Caco-2 (cell line): ENCODE data around the gene TACR1. TPM values are rescaled to one million over a fixed set of nuclear protein-coding genes. Genes with fewer than 3 reads are reported as not detected.

Source experiments
- BruUV-seq: library from RNA; stranded (reverse); fragments of 400-500 nt; replicated peaks from 2 replicates; lab custom pipeline; 2021; lab: Mats Ljungman, UMichigan
- CTCF ChIA-PET: fragments of 300-600 bp; sonication (Branson Sonifier 250); formaldehyde crosslinking; loops from one replicate; lab custom pipeline; 2022; ENCODE audit warnings: antibody characterized with exemption; lab: Charles Lee
- POLR2A ChIA-PET: fragments of 300-600 bp; sonication (Branson Sonifier 250); formaldehyde crosslinking; loops from one replicate; lab custom pipeline; 2022; ENCODE audit warnings: antibody characterized with exemption; lab: Charles Lee
- DNase-seq, 2 experiments: peaks; one replicate each; pipeline versions ENCODE4 v3.0.0 to v3.0.0-alpha.2; 2020 to 2022
- H3K27me3 ChIP-seq: replicated peaks from 2 replicates; pipeline ENCODE4 v1.6.0; 2011; ENCODE audit warnings: low read length; ENCODE audit not compliant: control insufficient read depth, insufficient read depth
- H3K36me3 ChIP-seq: 2 replicates; pipeline ENCODE4 v1.5.1; 2011; ENCODE audit warnings: low read length; ENCODE audit not compliant: control insufficient read depth, insufficient read depth
- H3K4me1 ChIP-seq: fragments of 250-450 bp; sonication (Bioruptor Pico); 2 replicates; pipeline ENCODE4 v1.5.1; 2020; ENCODE audit warnings: mild to moderate bottlenecking
- H3K4me3 ChIP-seq: 2 replicates; pipeline ENCODE4 v1.5.1; 2011; ENCODE audit warnings: low read depth, mild to moderate bottlenecking, control low read depth, low read length
- H3K9me3 ChIP-seq: fragments of 250-450 bp; sonication (Bioruptor Pico); 2 replicates; pipeline ENCODE4 v1.5.1; 2020; ENCODE audit warnings: mild to moderate bottlenecking, moderate library complexity
- H3K27ac Mint-ChIP-seq: one replicate; pipeline ENCODE4 v1.8.0; 2022; ENCODE audit warnings: mixed read lengths; ENCODE audit not compliant: unreplicated experiment
- H3K27me3 Mint-ChIP-seq: one replicate; pipeline ENCODE4 v1.8.0; 2022; ENCODE audit warnings: mixed read lengths; ENCODE audit not compliant: insufficient read depth, unreplicated experiment
- H3K36me3 Mint-ChIP-seq: one replicate; pipeline ENCODE4 v1.8.0; 2022; ENCODE audit warnings: mild to moderate bottlenecking, mixed read lengths; ENCODE audit not compliant: insufficient read depth, unreplicated experiment
- H3K4me1 Mint-ChIP-seq: one replicate; pipeline ENCODE4 v1.8.0; 2022; ENCODE audit warnings: low read depth, mixed read lengths; ENCODE audit not compliant: unreplicated experiment
- H3K4me3 Mint-ChIP-seq: one replicate; pipeline ENCODE4 v1.8.0; 2022; ENCODE audit warnings: mild to moderate bottlenecking, moderate library complexity, mixed read lengths; ENCODE audit not compliant: unreplicated experiment
- H3K9me3 Mint-ChIP-seq: one replicate; pipeline ENCODE4 v1.8.0; 2022; ENCODE audit warnings: mixed read lengths; ENCODE audit not compliant: unreplicated experiment
- intact Hi-C: fragments of 100-400 bp; cut with micrococcal nuclease; formaldehyde crosslinking; loops from one replicate; pipeline ENCODE4 v1.10.0; 2022; ENCODE audit not compliant: unreplicated experiment
- total RNA-seq: library from RNA; stranded (reverse); gene quantifications from 2 replicates; pipeline ENCODE4 v1.2.3, GENCODE V29; 2022
- TF ChIP-seq, protein P1 (sequence below), 2 experiments: fragments of 200-600 bp in 1 of 2; IDR thresholded peaks; 1 replicate in 1 of 2; 2 replicates in 1 of 2; pipeline versions ENCODE4 v1.5.1 to v1.8.0; 2011 to 2022; ENCODE audit warnings: antibody characterized with exemption in 1 of 2, control low read depth in 1 of 2, inconsistent platforms in 1 of 2, low read depth in 1 of 2, low read length in 1 of 2, mild to moderate bottlenecking in 1 of 2, moderate library complexity in 1 of 2; ENCODE audit not compliant: insufficient read depth in 1 of 2, severe bottlenecking in 1 of 2, unreplicated experiment in 1 of 2

Gene TACR1
- total RNA-seq, 1 experiment from 2014 or later, result 0.07 TPM

DNA sequence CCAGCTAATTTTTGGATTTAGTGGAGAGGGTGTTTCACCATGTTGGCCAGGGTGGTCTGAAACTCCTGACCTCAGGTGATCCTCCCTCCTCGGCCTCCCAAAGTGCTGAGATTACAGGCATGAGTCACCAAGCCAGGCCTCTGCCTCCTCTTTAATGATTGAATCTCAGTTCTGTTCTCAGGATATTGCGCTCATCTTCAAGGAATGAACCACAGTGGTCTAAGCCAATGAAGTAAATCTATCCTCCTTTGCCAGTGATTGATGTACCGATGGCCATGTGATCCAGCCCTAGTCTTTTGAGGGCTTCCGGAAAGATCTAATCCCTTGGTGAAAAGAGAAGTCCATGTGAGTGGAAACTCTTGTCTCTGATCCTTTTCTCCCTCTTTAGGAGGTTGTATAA is 192.3 kb downstream of the TACR1 start:
- Mint-ChIP-seq H3K27ac (no peak overlapping the region), H3K4me1 (peaks cover 8% of the 10 kb centered on the region), H3K9me3 (no peaks in the 10 kb centered on the region), H3K36me3 (no peaks in the 10 kb centered on the region), H3K27me3 (no peaks in the 10 kb centered on the region), H3K4me3 (no peak overlapping the region)
- TF ChIP-seq, protein P1, sequence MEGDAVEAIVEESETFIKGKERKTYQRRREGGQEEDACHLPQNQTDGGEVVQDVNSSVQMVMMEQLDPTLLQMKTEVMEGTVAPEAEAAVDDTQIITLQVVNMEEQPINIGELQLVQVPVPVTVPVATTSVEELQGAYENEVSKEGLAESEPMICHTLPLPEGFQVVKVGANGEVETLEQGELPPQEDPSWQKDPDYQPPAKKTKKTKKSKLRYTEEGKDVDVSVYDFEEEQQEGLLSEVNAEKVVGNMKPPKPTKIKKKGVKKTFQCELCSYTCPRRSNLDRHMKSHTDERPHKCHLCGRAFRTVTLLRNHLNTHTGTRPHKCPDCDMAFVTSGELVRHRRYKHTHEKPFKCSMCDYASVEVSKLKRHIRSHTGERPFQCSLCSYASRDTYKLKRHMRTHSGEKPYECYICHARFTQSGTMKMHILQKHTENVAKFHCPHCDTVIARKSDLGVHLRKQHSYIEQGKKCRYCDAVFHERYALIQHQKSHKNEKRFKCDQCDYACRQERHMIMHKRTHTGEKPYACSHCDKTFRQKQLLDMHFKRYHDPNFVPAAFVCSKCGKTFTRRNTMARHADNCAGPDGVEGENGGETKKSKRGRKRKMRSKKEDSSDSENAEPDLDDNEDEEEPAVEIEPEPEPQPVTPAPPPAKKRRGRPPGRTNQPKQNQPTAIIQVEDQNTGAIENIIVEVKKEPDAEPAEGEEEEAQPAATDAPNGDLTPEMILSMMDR (IDR thresholded peaks at IDR 0.05; ENCODE audit: insufficient read depth in 1 of 2, low read depth in 1 of 2, low read length in 1 of 2, severe bottlenecking in 1 of 2, unreplicated experiment in 1 of 2), result no peak
- Histone ChIP-seq H3K9me3 (no peaks in the 10 kb centered on the region), H3K4me3 (no peak overlapping the region), H3K4me1 (peaks cover 23% of the 10 kb centered on the region), H3K36me3 (peaks cover 1% of the 10 kb centered on the region; the same call in 1 of the 2 replicates), H3K27me3 (no peaks in the 10 kb centered on the region)
- intact Hi-C loops, result loop anchor here (5.0 kb wide), 1 partner anchor 90 kb away; no protein-coding TSS in a partner anchor
- DNase-seq, result no peak
- POLR2A ChIA-PET, result no interaction called here
- BruUV-seq, result no TSS peak
- CTCF ChIA-PET, result no interaction called here

DNA sequence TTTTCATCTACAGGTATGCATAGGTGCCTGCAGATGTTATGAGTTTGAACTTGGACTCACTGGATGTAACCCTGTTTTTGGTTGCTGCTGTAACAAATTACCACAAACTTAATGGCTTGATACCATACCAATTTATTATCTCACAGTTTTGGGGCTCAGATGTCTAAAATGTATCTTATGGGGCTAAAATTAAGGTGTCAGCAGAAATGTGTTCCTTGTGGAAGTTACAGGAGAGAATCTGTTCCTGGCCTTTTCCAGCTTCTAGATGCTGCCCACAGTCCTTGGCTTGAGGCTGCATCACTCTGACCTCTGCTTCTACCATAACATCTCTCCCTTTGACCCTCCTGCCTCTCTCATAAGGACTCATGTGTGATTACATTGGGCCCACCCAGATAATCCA is 193.3 kb downstream of the TACR1 start:
- no peak overlapping the region for H3K27ac Mint-ChIP-seq
- no peaks in the 10 kb centered on the region for H3K36me3 Mint-ChIP-seq
- Histone ChIP-seq H3K27me3 (no peaks in the 10 kb centered on the region), H3K4me3 (no peak overlapping the region), H3K36me3 (peaks cover 1% of the 10 kb centered on the region; the same call in 1 of the 2 replicates), H3K4me1 (peaks cover 29% of the 10 kb centered on the region), H3K9me3 (no peaks in the 10 kb centered on the region)
- intact Hi-C loops, result loop anchor here (5.0 kb wide), 1 partner anchor 89 kb away; no protein-coding TSS in a partner anchor
- H3K27me3 Mint-ChIP-seq, result no peaks in the 10 kb centered on the region
- H3K9me3 Mint-ChIP-seq, result no peaks in the 10 kb centered on the region
- no peak overlapping the region for H3K4me3 Mint-ChIP-seq
- no TSS peak for BruUV-seq
- TF ChIP-seq, protein P1 (IDR thresholded peaks at IDR 0.05; ENCODE audit: insufficient read depth in 1 of 2, low read depth in 1 of 2, low read length in 1 of 2, severe bottlenecking in 1 of 2, unreplicated experiment in 1 of 2), result no peak
- ChIA-PET POLR2A (no interaction called here), CTCF (no interaction called here)
- no peak for DNase-seq
- H3K4me1 Mint-ChIP-seq, result peaks cover 8% of the 10 kb centered on the region

DNA sequence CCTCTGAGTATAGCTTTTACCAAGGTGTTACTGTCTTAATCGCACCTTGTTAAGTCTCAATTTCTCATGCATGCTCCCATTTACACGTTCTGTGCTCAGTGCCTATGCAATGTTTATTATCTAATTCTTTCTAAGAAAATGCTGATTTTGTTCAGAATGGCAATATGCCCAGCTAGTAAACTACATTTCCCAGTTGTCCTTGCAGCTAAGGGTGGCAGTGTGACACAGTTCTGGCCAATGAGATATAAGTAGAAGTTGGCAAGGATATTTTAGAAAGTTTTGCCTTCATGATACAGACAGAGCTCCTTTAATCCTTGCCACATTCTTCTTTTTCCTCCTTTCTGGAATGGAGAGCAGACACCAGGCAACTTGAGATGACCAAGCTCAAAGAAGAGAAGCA is 195.5 kb downstream of the TACR1 start:
- no TSS peak for BruUV-seq
- intact Hi-C loops, result loop anchor here (2.0 kb wide), 1 partner anchor 17 kb away; no protein-coding TSS in a partner anchor
- H3K9me3 Mint-ChIP-seq, result no peaks in the 10 kb centered on the region
- no peaks in the 10 kb centered on the region for H3K27me3 ChIP-seq
- no peaks in the 10 kb centered on the region for H3K9me3 ChIP-seq
- H3K4me1 Mint-ChIP-seq, result peaks cover 4% of the 10 kb centered on the region
- H3K4me3 Mint-ChIP-seq, result no peak overlapping the region
- peaks cover 25% of the 10 kb centered on the region for H3K4me1 ChIP-seq
- ChIA-PET POLR2A (no interaction called here), CTCF (no interaction called here)
- H3K27ac Mint-ChIP-seq, result no peak overlapping the region
- no peak for DNase-seq
- H3K4me3 ChIP-seq, result no peak overlapping the region
- TF ChIP-seq, protein P1 (IDR thresholded peaks at IDR 0.05; ENCODE audit: insufficient read depth in 1 of 2, low read depth in 1 of 2, low read length in 1 of 2, severe bottlenecking in 1 of 2, unreplicated experiment in 1 of 2), result no peak
- H3K27me3 Mint-ChIP-seq, result no peaks in the 10 kb centered on the region
- H3K36me3 ChIP-seq, result peaks cover 3% of the 10 kb centered on the region
- no peaks in the 10 kb centered on the region for H3K36me3 Mint-ChIP-seq
